ENCODE results near the gene IL2RA. TPM values are rescaled to one million over a fixed set of nuclear protein-coding genes. Genes with fewer than 3 reads are reported as not detected.
A peak's percentile ranks its signal among the peaks of the same experiment; 100 is the strongest.

IL2RA gene
- total and polyA plus RNA-seq, 12 donors, result 0.19 to 9.1 (median 0.82) TPM

GRCh38 chr10:6023661-6024333 lies 38.4 kb downstream of the IL2RA start:
- ATAC-seq, result no peak
- Histone ChIP-seq H3K9me3 (no peaks in the 10 kb centered on the region), H3K27me3 (no peaks in the 10 kb centered on the region), H3K27ac (no peak overlapping the region), H3K36me3 (peaks cover 0 to 19% (median 0%) of the 10 kb centered on the region in 9 donors), H3K4me3 (no peak overlapping the region), H3K4me1 (peaks cover 0 to under 1% (median 0%) of the 10 kb centered on the region in 9 donors)
- DNase-seq, result no peak
- intact Hi-C loops (cut with DNase I), result no loop called here
- 81 to 82% methylated on average over 12 of the region's 12 CpGs for WGBS, 2 donors
- TF ChIP-seq, protein P1, sequence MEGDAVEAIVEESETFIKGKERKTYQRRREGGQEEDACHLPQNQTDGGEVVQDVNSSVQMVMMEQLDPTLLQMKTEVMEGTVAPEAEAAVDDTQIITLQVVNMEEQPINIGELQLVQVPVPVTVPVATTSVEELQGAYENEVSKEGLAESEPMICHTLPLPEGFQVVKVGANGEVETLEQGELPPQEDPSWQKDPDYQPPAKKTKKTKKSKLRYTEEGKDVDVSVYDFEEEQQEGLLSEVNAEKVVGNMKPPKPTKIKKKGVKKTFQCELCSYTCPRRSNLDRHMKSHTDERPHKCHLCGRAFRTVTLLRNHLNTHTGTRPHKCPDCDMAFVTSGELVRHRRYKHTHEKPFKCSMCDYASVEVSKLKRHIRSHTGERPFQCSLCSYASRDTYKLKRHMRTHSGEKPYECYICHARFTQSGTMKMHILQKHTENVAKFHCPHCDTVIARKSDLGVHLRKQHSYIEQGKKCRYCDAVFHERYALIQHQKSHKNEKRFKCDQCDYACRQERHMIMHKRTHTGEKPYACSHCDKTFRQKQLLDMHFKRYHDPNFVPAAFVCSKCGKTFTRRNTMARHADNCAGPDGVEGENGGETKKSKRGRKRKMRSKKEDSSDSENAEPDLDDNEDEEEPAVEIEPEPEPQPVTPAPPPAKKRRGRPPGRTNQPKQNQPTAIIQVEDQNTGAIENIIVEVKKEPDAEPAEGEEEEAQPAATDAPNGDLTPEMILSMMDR (IDR thresholded peaks at IDR 0.05), result no peak

DNA sequence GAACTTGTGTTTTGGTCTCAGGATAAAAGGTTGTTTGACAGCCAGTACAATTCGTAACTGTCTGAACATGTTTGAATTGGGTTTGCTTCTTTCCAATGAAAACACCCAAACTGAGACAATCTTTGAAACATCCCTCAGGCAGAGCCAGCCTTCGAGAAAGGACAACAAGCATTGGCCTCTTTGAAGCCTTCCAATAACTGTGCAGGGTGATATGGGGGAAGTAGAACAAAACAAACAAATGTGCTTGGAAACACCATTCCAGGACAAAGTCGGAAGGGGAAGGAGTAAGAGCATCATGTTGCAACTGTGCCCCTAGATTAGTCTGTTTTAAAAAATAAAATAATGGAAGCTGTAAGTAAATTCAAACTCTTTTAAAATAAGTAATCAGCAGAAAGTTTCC lies 39.5 kb downstream of the IL2RA start:
- no peaks in the 10 kb centered on the region for H3K27me3 ChIP-seq
- intact Hi-C loops (cut with DNase I), result no loop called here
- peaks cover 0 to 19% (median 0%) of the 10 kb centered on the region in 9 donors for H3K36me3 ChIP-seq
- ATAC-seq (peak in 1 of 8 donors; percentile 31), DNase-seq (no peak)
- TF ChIP-seq, protein P1 (IDR thresholded peaks at IDR 0.05), result no peak
- no peak overlapping the region for H3K4me3 ChIP-seq
- peak overlapping the region in 2 of 10 donors; percentile 10 to 15 for H3K27ac ChIP-seq
- no peaks in the 10 kb centered on the region for H3K9me3 ChIP-seq
- H3K4me1 ChIP-seq, result peaks cover 0 to 11% (median 0%) of the 10 kb centered on the region in 9 donors
- 56 to 68% methylated on average over 3 of the region's 3 CpGs for WGBS, 2 donors

DNA sequence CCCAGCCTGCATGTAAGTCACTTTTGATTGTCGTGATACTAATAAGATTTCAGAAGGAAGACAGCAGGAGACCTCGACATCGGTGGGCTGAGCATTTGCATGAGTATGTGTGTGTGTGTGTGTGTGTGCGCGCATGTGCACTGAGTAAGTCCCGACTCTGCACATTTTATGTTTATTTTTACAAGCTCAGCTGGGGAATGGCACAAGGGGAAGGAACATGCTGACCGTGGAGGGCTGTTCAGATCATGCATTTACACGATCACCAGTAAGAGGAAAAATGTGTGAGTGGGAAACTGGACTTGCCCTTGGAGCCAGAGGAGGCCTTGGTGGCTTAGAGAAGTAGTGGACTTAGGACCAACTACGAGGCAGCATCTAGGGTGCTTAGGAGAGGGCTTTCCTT lies 41.3 kb downstream of the IL2RA start:
- DNase-seq, result no peak
- Histone ChIP-seq H3K36me3 (peaks cover 0 to 19% (median 0%) of the 10 kb centered on the region in 9 donors), H3K27ac (no peak overlapping the region), H3K9me3 (no peaks in the 10 kb centered on the region), H3K4me3 (no peak overlapping the region), H3K27me3 (no peaks in the 10 kb centered on the region), H3K4me1 (peaks cover 0 to 11% (median 0%) of the 10 kb centered on the region in 9 donors)
- TF ChIP-seq, protein P1 (IDR thresholded peaks at IDR 0.05), result no peak
- intact Hi-C loops (cut with DNase I), result no loop called here
- peak in 6 of 8 donors; percentile 12 to 58 (median 30) for ATAC-seq
- 78 to 81% methylated on average over 9 of the region's 9 CpGs for WGBS, 2 donors

- peaks cover 0 to 12% (median 0%) of the 10 kb centered on the region in 9 donors for H3K36me3 ChIP-seq
- no peak overlapping the region for H3K4me3 ChIP-seq
- DNase-seq, result no peak
- no peaks in the 10 kb centered on the region for H3K27me3 ChIP-seq
- peaks cover 0 to 11% (median 2%) of the 10 kb centered on the region in 9 donors for H3K4me1 ChIP-seq
- intact Hi-C loops (cut with DNase I), result loop anchor here in 3 of 10 donors (5.0 to 10.0 kb wide), 4 partner anchors 68 to 385 kb away; partner anchors contain the start of gene RBM17 (in 1 of the 3)
- TF ChIP-seq, protein P1 (IDR thresholded peaks at IDR 0.05), result no peak
- H3K27ac ChIP-seq, result no peak overlapping the region
- WGBS, 2 donors, result 86 to 90% methylated on average over 12 of the region's 12 CpGs
- no peaks in the 10 kb centered on the region for H3K9me3 ChIP-seq
- ATAC-seq, result no peak
These were observed 42.4 kb downstream of the IL2RA start for GRCh38 chr10:6019796-6020195.
